ENCODE measurements around the gene NPAS3. TPM values are rescaled to one million over a fixed set of nuclear protein-coding genes. Genes with fewer than 3 reads are reported as not detected.

The NPAS3 gene
- polyA plus RNA-seq, 4 donors = 8.2 to 8.6 (median 8.5) TPM

GRCh38 chr14:33009673-33010072 lies 71.0 kb downstream of the NPAS3 start:
- no peak for DNase-seq (ENCODE audit: low read depth in 4 of 4, low spot score in 2 of 4)

DNA sequence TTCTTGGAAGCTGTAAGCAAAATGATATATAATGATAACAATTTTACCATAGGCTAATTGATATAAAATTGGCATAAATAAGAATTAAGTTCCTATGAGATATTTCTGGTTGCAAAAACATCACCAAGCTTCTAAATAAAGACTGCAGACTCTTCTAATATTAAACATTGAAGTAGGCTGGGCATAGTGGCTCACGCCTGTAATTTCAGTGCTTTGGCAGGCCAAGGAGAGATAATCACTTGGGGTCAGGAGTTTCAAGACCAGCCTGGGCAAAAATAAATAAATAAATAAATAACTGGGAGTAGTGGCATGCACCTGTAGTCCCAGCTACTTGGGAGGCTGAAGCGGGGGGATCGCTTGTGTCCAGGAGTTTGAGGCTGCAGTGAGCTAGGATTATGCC lies 71.8 kb downstream of the NPAS3 start:
- DNase-seq (ENCODE audit: low read depth in 4 of 4, low spot score in 2 of 4) = no peak

DNA sequence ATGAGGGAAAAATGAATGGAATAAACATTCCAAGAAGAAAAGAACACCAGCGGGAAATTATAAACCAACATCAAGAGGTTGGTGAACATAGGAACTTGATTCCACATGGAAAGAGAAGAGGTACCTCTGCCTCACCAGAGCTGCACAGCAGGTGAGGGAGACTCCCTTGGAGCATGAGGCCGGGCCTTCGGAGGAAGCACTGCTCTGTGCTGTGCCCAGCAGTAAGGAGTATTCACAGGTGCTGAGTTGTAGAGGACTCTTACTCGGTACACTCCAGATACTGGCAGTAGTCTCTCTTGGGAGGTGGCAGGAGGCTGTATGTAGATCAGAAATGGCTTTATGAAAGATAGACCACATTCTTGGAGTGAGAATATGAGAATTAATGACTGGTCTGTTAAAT lies 76.0 kb downstream of the NPAS3 start:
- no peak for DNase-seq (ENCODE audit: low read depth in 4 of 4, low spot score in 2 of 4)

DNA sequence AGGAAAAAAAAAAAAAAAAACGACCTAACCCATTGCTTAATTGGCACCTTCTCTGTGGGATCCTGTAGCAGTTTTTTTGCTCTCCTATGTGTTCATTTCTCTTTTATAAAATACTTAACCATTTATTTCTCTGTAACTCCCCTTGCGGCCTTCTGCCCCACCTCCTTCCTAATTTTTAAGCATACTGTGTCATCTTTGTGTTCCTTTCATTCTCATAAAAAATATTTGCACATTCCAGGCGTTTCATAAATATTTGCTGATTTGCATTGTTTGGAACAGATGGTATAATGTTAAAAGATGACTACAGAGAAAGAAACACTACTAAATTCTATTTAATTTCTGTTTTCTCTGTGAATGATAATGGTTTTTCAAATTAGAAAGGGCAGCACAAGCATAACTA lies 77.9 kb downstream of the NPAS3 start:
- no peak for DNase-seq (ENCODE audit: low read depth in 4 of 4, low spot score in 2 of 4)

DNA sequence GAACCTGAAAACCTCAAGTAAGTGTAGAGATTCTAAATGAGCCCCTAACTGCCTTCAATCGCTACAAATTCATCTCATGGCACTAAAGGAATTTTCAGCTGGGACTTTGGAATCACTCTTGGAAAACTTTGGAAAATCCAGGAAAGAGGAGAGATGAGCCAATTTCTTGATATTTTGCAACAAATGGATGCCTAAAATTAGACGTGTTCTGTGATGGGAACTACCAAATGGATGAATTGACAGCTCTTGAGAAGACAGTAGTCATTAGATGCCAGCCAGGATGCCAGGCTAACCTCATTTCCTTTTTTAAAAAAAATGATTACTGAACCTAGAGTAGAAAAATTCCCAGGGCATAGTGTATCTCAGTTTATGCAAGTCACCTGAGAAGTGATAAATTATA lies 78.3 kb downstream of the NPAS3 start:
- no peak for DNase-seq (ENCODE audit: low read depth in 4 of 4, low spot score in 2 of 4)

DNA sequence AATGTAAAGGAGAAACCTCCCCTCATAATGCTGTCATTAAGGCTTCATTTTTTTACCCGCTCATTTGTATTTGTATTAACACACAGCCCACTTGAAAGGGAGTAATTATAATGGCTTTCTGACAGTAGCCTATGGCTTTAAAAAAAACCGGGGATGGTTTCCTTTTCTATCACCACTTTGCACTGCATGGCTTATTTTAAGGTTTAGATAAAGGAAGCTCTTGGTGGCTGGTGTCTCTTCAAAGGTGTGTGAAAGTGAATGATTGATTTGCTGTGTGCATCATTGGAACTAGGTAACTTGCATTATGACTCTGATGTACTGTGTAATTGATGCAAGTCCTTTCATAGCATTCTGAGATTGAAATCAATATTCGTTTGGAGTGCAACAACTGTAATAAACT lies 80.7 kb downstream of the NPAS3 start:
- no peak for DNase-seq (ENCODE audit: low read depth in 4 of 4, low spot score in 2 of 4)

- DNase-seq (ENCODE audit: low read depth in 4 of 4, low spot score in 2 of 4) = no peak
Measured at GRCh38 chr14:33026850-33027430, 88.3 kb downstream of the NPAS3 start.

- DNase-seq (ENCODE audit: low read depth in 4 of 4, low spot score in 2 of 4) = no peak
Measured at GRCh38 chr14:33029511-33029910, 90.8 kb downstream of the NPAS3 start.

DNA sequence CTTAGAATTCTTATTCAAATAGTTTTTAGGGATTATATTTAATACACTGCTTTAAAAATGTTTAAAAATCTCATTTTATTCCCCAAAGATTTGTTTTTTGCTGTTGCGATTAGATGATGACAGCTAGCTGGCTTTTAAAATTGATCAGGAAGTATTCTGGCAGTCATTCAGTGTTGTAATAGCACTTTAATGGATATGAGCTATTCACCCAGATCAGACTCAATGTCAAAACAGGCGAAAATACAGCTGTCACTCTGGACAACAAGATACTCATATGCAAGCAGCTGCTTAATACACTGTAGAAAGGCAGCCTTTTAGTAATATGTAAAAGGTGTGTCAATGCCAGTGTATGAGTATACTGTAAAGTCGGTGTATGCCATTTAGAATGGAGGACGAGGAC lies 91.7 kb downstream of the NPAS3 start:
- DNase-seq (ENCODE audit: low read depth in 4 of 4, low spot score in 2 of 4) = no peak

DNA sequence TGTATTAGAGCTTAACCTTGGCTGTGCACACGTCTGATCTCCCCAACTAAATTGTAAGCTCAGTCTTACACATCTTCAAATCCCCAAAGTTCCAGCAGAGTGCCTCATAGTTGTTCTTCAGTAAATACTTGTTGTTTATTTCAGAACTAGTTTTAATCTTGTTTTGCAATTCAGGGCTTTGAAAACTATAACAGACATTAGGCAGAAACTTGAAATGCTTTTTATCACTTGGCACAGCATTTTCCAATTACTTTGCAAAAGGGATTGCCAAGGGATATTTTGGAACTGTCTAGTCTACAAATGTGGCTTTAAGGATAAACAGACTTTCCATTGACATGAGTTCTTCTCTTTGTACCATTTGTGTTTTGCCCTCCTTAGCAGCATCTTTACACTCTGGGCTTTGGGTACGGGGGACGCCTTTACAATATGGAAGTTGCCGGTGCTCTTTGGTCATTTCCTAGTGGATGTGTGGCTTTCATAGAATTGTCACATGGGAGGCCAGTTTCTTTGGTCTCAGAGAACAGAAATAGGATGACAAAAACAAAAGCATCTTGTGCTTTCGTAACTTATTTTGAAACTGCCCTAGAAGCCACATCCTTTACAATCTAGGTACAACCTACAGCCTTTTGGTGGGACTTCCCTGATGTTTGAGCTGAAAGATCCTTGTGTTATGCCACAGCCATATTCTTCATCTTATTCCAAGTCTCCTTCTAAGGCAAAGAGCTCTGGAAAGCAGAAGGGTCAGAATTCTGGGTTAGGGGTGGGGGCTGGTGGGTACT lies 96.9 kb downstream of the NPAS3 start:
- no peak for DNase-seq (ENCODE audit: low read depth in 4 of 4, low spot score in 2 of 4)

DNA sequence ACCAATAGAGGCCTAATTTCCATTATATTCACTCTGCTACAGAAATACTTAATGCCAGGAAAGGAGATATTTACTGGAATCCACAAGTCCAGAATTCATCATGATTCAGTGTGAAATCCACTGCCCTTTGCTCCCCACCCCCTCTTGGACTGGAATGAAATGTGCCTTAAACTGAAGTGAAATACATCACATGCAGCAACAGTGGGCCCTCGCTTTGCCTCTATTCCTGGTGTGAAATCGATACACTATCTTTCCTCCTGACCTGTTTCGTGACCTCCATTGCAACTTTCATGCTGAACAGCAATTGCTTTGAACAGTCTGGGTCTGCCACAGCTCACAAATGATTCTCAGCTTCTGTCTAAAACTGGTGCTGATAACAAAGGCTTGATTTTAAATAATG lies 100.6 kb downstream of the NPAS3 start:
- no peak for DNase-seq (ENCODE audit: low read depth in 4 of 4, low spot score in 2 of 4)

GRCh38 chr14:33040372-33041140 lies 101.9 kb downstream of the NPAS3 start:
- no peak for DNase-seq (ENCODE audit: low read depth in 4 of 4, low spot score in 2 of 4)

- DNase-seq (ENCODE audit: low read depth in 4 of 4, low spot score in 2 of 4) = no peak
Measured at GRCh38 chr14:33042591-33042990, 103.9 kb downstream of the NPAS3 start.

GRCh38 chr14:33045760-33046159 lies 107.1 kb downstream of the NPAS3 start:
- no peak for DNase-seq (ENCODE audit: low read depth in 4 of 4, low spot score in 2 of 4)

- no peak for DNase-seq (ENCODE audit: low read depth in 4 of 4, low spot score in 2 of 4)
Measured at GRCh38 chr14:33052943-33053342, 114.3 kb downstream of the NPAS3 start.

GRCh38 chr14:33056213-33056612 lies 117.5 kb downstream of the NPAS3 start:
- DNase-seq (ENCODE audit: low read depth in 4 of 4, low spot score in 2 of 4) = no peak

DNA sequence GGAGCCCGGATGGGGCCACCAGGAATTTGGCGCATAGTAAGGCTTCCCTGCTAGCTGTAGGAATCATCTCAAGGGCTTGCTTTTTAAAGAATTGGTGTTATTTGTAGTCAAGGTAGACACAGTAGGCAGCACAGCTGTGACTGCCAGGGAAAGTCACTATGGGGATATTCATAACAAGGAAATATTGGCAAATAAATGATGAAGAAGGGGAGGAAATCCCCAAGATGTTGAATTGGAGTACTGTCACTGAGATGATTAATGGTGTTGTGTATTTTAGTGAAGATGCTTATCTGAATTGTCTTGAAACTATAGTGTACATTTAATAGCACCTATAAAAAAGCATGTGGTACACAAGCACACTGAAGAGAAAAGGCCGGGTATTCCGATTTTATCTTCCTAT lies 118.9 kb downstream of the NPAS3 start:
- DNase-seq (ENCODE audit: low read depth in 4 of 4, low spot score in 2 of 4) = no peak

DNA sequence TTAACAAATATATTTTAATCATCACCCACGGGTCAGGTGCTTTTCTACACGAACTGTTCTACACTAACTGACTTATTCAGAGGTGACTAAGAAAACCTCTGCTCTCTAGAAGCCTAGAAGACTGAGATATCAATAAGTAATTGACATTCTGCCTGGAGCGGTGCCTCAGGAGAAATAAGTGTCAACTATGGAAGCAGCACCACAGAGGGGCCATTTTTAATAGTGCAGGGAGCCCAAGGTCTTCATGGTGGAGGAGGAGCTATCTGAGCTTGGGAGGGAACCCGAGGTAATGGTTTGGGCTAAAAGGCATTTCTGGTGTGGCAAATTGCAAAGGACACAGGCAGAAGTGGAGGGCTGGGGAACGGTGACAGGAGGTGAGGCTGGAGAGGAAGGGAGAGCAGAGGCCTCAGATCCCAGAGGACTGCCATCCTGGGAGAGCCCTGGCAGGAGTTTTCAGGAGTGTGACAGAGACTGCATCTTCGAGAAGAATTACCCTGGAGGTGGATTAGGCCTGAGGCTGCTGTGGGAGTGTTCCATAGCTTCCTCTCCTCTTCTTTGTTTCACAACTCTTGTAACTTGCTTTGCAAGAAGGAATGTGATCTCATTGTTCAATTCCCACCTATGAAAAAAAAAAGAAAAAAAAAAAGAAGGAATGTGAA lies 123.1 kb downstream of the NPAS3 start:
- DNase-seq (ENCODE audit: low read depth in 4 of 4, low spot score in 2 of 4) = no peak

DNA sequence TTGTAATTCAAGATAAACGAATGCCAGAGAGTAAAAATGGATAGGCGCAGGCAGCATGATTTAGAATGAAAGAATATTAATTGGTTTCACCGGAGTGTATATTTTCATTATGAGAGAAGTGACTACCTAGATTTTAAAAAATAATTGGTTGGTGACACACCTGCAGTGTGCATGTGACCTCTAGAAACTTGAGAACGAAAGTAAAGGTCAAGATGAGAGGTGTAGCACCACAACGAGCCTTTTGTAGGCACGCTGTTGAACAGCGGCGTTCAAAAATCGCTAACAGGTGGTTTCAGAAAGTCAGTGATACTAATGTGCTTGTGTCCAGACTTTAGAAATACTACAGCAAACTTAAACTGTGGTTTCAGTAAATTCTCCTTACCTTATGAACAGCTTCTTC lies 123.8 kb downstream of the NPAS3 start:
- DNase-seq (ENCODE audit: low read depth in 4 of 4, low spot score in 2 of 4) = no peak

- no peak for DNase-seq (ENCODE audit: low read depth in 4 of 4, low spot score in 2 of 4)
Measured at GRCh38 chr14:33062881-33063280, 124.2 kb downstream of the NPAS3 start.

DNA sequence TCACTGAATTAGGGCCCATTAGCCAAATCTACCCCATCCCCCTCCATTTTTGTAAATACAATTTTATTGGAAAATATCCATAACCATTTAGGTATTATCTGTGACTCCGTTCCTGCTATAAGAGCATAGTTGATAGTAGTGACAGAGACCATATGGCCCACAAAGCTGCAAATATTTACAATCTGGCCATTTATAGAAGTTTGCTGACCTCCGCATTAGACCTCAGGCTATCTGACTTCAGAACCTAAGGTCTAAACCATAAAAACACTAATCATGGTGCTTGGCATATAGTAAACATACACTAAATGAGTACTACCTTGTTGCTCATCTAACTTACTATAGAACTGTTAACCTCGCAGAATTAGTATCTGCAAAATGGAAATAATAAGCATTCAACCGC lies 124.8 kb downstream of the NPAS3 start:
- DNase-seq (ENCODE audit: low read depth in 4 of 4, low spot score in 2 of 4) = no peak

Data from left renal cortex interstitium (tissue), 4 donors.